ENCODE results near the gene AMBRA1.

Gene AMBRA1

DNA sequence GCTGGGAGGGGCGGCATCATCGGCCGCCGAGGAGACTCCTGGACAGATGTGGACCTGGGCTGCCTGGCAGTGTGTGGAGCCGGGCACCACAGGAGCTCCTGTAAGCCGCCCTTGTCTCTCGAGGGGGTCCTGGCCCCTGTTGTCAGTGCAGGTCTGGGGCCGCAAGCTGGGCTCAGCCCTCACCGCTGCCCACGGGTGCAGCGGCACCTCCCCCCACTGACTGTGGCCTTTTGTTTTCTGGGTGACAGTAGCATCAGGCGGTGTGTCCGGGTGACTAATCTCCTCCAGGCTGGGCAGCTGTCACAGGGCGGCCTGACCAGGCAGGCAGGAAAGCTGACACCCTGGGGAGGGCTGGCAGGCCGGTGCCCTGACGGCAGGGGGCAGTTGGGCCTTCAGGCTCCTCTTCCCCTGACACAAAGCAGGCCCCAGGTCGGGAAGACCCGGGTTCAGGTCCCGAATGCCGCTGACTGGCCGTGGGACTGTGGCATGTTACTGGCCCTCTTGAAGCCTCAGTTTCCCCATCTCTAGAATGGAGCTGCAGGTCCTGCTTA lies 230.3 kb downstream of the AMBRA1 start:
- no peak for DNase-seq

- no peak for DNase-seq
Measured at GRCh38 chr11:46363031-46363407, 230.8 kb downstream of the AMBRA1 start.

- DNase-seq: no peak
Measured at GRCh38 chr11:46362156-46363030, 231.4 kb downstream of the AMBRA1 start.

GRCh38 chr11:46361283-46362155 lies 232.3 kb downstream of the AMBRA1 start:
- DNase-seq: peak; percentile 57

DNA sequence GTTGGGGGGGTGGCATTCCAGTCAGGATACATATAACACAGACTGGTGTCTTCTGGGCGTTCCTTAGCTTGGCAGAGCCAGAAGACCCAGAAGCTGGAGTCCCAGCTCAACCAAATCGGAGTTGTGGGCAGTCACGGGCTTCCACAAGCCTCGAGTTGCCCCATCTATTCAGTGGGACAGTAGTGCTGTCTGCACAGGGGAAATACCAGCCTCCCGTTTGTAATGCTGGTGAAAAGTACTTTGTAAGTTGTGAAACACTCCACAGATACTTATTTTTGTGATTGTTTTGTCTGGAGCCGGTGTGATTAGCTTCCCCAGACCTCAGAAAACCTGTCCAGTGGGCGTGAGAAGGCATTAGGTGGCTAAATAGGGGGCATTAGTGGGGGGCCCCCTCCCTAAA lies 232.9 kb downstream of the AMBRA1 start:
- no peak for DNase-seq

DNA sequence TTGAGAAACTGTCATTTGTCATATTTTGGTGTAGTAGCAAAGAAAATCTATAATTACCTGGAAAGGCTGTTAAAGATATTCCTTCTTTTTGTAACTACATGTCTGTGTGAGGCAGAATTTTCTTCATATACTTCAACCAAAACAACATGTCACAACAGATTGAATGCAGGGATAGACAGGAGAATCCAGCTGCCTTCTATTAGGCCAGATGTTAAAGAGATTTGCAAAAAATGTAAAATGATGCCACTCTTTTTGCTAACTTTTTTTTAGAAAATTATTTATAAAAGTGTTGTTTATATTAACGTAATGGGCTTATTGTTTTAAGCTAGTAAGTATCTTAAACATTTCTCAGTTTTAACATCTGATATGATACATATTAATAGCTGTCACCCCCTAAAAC lies 233.9 kb downstream of the AMBRA1 start:
- DNase-seq: no peak

- DNase-seq: no peak
Measured at GRCh38 chr11:46357483-46357936, 236.3 kb downstream of the AMBRA1 start.

- DNase-seq: no peak
Measured at GRCh38 chr11:46356924-46357482, 236.8 kb downstream of the AMBRA1 start.

DNA sequence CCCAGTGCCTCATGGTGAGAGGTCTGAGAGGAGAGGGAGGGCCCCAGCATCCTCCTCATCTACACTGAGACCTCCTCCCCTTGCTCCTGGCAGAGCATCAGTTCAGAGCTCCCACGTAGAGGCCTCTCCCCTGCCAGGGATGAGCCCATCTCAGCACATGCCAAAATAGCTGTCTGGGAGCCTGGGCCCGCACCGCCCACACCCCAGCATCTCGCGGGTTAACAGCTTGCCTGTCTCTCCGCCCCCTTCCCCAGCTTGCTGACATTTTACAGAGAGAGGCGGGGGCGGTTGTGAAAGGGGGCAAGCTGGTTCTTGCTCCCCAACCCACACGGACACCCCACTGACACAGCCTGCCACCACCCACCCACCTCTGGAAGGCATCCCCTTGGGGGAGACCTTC lies 240.1 kb downstream of the AMBRA1 start:
- DNase-seq: peak; percentile 54

DNA sequence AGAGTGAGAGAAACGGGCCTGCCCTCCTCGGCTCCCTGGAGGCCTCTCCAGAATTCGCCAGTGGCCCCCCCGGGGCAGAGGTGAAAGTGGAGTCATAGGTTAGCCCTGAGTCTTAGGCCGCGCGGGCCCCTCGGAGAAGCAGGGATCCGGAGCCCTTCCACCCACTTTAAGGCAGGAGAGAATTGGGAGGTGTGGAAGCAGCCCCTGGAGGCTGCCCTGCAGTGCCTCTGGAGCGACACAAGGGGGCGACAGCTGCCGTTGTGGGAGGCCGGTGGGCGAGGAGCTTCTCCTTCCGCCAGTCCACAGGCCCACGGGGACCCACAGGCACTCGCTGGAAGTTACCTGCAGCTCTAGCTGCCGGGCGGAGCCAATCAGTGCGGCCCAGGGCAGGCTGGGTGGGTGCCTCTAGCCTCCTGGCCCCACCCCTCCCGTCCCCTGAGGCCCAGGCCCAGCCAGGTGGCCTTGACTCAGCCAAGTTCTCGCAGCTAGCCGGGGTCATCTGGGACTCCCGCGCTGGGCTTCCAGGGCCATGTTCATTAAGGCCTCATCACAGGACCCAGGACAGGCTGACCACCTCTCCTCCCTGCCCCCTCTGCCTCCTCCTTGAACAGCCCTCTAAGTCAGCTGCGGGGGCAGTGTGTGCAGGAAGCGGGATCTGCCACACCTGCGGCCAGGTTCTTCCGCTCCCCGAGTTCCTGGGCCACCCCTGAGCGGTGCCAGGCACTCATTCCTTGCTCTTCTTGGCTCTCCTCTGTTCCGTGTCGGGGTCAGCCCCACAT lies 241.6 kb downstream of the AMBRA1 start:
- peak; percentile 71 for DNase-seq

DNA sequence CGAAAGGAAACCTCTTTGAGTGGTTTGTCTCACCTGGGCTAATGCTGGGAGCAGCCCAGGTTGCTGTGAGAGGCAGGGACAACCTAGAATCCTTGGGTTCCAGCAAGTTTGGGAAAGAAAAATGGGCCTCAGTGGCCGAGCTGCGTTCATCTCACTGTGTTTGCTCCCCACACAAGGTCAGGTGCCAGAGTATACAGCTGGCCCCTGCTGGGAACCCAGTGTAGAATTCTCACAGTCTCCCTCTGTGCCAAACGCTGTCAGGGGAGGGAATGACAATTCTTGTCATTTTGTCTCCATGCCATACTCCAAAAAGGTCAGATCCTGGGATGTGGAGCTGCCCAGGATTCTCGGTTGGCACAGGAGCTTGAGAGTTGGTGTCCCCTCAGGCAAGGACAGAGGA lies 242.2 kb downstream of the AMBRA1 start:
- no peak for DNase-seq

DNA sequence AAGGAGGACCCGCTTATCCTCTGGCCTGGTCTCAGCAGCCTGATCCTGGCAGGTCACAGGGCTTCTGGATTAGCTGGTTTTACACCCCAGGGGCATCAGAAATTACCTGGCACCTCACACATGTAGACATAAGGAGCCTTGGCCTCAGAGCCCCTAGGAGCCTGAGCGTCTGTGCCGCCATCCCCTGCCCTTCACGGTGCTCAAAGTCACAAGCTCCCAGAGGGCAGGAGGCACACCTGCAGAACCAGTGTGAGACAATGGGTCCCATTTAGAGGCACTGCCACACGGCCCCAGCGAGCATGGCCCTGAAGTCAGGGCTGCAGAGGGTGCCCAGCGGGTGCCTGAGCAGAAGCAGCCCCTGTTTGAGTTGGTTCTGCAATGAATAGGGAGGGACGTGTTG lies 242.7 kb downstream of the AMBRA1 start:
- DNase-seq: no peak

- no peak for DNase-seq
Measured at GRCh38 chr11:46350695-46351094, 243.1 kb downstream of the AMBRA1 start.

DNA sequence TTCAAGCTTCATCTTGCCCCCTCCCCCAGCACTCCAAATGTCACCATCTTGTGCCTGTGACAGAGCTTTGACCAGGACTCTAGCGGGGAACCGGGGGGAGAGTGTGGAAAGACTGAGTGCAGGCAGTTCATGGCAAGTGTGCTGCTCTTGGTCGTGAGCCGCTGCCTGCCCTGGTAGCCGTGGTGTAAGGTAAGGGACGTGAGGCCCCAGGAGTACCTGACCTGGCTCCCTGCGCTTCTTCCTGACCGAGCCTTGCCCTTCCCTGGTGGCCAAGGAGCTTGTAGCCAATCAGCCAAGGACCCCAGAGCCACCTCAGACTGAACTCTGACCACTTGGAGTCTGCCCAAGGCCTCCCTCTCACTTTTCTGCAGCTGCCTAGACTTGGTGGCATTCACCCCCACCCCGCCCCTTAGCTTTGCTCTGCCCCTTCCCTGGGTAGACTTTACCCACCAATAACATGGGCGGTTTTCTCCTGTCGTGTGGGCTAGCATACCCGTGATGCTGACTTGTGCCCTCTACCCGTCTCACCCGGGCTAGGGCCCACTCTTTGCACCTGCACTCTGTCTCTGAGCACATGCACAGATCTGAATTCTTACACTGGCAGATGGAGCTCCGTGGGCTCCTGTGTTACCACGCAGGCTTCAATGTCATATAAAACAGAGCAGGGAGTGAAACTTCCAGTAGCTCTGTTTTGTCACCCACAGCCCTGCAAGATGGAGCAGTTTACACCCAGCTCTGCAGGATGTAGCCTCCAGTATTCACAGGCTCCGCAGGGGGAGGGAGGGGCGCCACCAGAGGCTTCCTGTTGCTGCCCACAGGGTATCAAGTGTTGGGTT lies 245.0 kb downstream of the AMBRA1 start:
- DNase-seq: peak; percentile 50

- DNase-seq: peak; percentile 52
Measured at GRCh38 chr11:46347637-46348311, 246.0 kb downstream of the AMBRA1 start.

DNA sequence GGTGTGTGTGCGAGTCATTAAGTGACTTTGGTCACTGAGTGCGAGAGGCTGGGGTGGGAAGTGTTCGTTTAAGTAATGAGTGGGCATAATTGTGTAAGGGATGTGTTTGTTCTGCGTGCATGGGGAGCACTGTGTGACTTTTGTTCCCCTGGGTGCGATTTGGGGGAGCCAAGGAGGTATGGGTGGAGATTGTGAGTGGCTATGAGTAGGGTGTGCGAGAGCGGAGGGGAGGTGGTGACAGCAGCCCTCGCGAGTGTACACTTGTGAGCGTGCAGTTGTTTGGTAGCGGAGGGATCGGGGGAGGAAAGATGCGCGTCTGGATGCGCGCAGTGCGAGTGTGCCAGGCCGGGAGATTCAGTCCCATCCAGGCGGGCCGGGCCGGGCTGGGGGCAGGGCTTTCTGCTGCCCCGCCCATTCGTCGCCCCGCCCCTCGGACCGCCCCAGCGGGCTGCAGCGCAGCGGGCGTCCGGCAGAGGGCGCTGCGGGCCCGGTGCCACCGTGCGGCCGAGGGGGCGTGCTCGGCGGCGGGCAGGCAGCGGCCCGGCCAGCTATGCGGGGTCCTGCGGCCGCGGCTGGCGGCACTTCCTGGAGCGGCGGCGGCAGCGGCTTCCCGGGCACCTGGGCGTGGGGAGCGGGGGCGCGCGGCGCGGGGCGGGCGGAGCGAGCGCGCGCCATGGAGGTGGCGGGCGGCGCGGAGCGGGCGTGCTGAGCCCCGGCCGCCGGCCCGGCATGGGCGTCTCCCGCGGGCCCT lies 246.8 kb downstream of the AMBRA1 start, which contains the start of gene DGKZ:
Gene DGKZ, plus strand, starts transcription at position 578 of the 751 bp plus-strand sequence. CDS start 197 bp downstream, outside the sequence.
- DNase-seq: peak; percentile 95
